K562 (cell line): ENCODE results near the gene TBC1D26. TPM values are rescaled to one million over a fixed set of nuclear protein-coding genes. Genes with fewer than 3 reads are reported as not detected.
"Not testable (repeated sequence)": the region's sequence is repeated elsewhere in the genome, so short reads cannot be mapped to it uniquely, and the experiment has no call there.

Experiments used
- ATAC-seq: fragments of 200-7000 bp; cut with Tn5 transposase; 3 replicates; pipeline ENCODE4 v1.9.1; 2020; ENCODE audit warnings: moderate library complexity
- BruUV-seq: library from RNA; stranded (reverse); fragments of 400-500 nt; replicated peaks from 2 replicates; lab custom pipeline; 2021; lab: Mats Ljungman, UMichigan
- CTCF ChIA-PET: fragments of 300-600 bp; formaldehyde crosslinking; extraction: SDS; loops from one replicate; lab custom pipeline; 2021; ENCODE audit warnings: low intra/inter-chr PET ratio; lab: Yijun Ruan, JAX
- POLR2A ChIA-PET: fragments of 300-600, 350-650 bp; sonication (Branson Sonifier 250); formaldehyde crosslinking; extraction: SDS; loops from one replicate; lab custom pipeline; 2021; ENCODE audit warnings: antibody characterized with exemption, inconsistent platforms; lab: Yijun Ruan, JAX
- DNase-seq, 4 experiments: peaks; one replicate each; pipeline versions ENCODE4 v3.0.0 to v3.0.0-alpha.2; 2011 to 2018; ENCODE audit warnings: low spot score in 3 of 4, mixed read lengths in 3 of 4; ENCODE audit errors: extremely low read depth in 1 of 4
- FAIRE-seq: peaks from 2 replicates; lab custom pipeline; 2011; peaks lifted over from hg19 to GRCh38; lab: Jason Lieb, UNC
- H2AFZ ChIP-seq: 2 replicates; pipeline ENCODE4 v1.6.0; 2011; ENCODE audit warnings: low read depth, low read length, control low read depth, inconsistent platforms
- H3K27ac ChIP-seq: fragments of 200-600 bp; 3 replicates; pipeline ENCODE4 v1.8.0; 2011; ENCODE audit warnings: low read depth, mild to moderate bottlenecking, control low read depth, inconsistent platforms, low read length, moderate library complexity, mixed read lengths; ENCODE audit errors: extremely low read depth
- H3K27me3 ChIP-seq, 2 experiments: fragments of 300-600 bp in 1 of 2; 2 replicates in 1 of 2; 3 replicates in 1 of 2; pipeline versions ENCODE4 v1.6.0 to v1.8.0; 2011; ENCODE audit warnings: inconsistent platforms in 2 of 2, low read length in 2 of 2, mild to moderate bottlenecking in 1 of 2, mixed read lengths in 1 of 2, moderate library complexity in 1 of 2; ENCODE audit not compliant: control insufficient read depth in 2 of 2, insufficient read depth in 2 of 2
- H3K36me3 ChIP-seq: fragments of 300-600 bp; 3 replicates; pipeline ENCODE4 v1.8.0; 2011; ENCODE audit warnings: mild to moderate bottlenecking, low read length, inconsistent platforms; ENCODE audit not compliant: control insufficient read depth, insufficient read depth
- H3K4me1 ChIP-seq, 2 experiments: fragments of 200-600 bp in 1 of 2; replicated peaks in 1 of 2; 2 replicates in 1 of 2; 3 replicates in 1 of 2; pipeline versions ENCODE4 v1.5.1 to v1.8.0; 2011; ENCODE audit warnings: inconsistent platforms in 2 of 2, low read length in 2 of 2, mild to moderate bottlenecking in 1 of 2, mixed read lengths in 1 of 2, moderate library complexity in 1 of 2; ENCODE audit not compliant: control insufficient read depth in 2 of 2, insufficient read depth in 2 of 2
- H3K4me2 ChIP-seq: 2 replicates; pipeline ENCODE4 v1.6.1; 2011; ENCODE audit warnings: low read length, control low read depth, inconsistent platforms, mixed read lengths; ENCODE audit not compliant: insufficient read depth
- H3K4me3 ChIP-seq: fragments of 200-600 bp; sonication (generic), shearing (Covaris generic); 2 replicates; pipeline ENCODE4 v1.5.1; 2016; ENCODE audit warnings: control low read depth, inconsistent platforms
- H3K79me2 ChIP-seq: fragments of 200-600 bp; 3 replicates; pipeline ENCODE4 v1.8.0; 2011; ENCODE audit warnings: low read length, inconsistent platforms; ENCODE audit not compliant: control insufficient read depth, insufficient read depth
- H3K9ac ChIP-seq, 2 experiments: 2 replicates each; pipeline versions ENCODE4 v1.6.0 to v1.6.1; 2011; ENCODE audit warnings: low read depth in 2 of 2, low read length in 2 of 2, control low read depth in 1 of 2, inconsistent platforms in 1 of 2, mild to moderate bottlenecking in 1 of 2, mixed read lengths in 1 of 2; ENCODE audit not compliant: insufficient read depth in 1 of 2
- H3K9me1 ChIP-seq: one replicate; pipeline ENCODE4 v1.6.0; 2011; ENCODE audit warnings: inconsistent platforms, mild to moderate bottlenecking, low read length, moderate library complexity; ENCODE audit not compliant: control insufficient read depth, insufficient read depth
- H3K9me3 ChIP-seq: replicated peaks from 2 replicates; pipeline ENCODE4 v1.5.1; 2011; ENCODE audit warnings: low read depth, low read length, inconsistent platforms; ENCODE audit not compliant: control insufficient read depth, insufficient read depth
- H4K20me1 ChIP-seq: replicated peaks from 2 replicates; pipeline ENCODE4 v1.6.1; 2011; ENCODE audit warnings: low read length, inconsistent platforms, mixed read lengths; ENCODE audit not compliant: control insufficient read depth, insufficient read depth
- WGBS: fragments of 100-300 bp; shearing (Covaris generic); methylation state at CpG from one replicate; pipeline ENCODE4 v1.1.6; 2016; ENCODE audit warnings: low coverage, mixed read lengths; ENCODE audit not compliant: insufficient coverage; ENCODE audit errors: missing lambda C conversion rate; 5-methylcytosine and 5-hydroxymethylcytosine counted together
- in situ Hi-C: fragments of 300-500 bp; cut with MboI; formaldehyde crosslinking; loops from 4 replicates; pipeline ENCODE4 v1.15.0; 2018; ENCODE audit warnings: inconsistent platforms, mixed read lengths
- intact Hi-C: fragments of 100-400 bp; cut with micrococcal nuclease; formaldehyde crosslinking; loops from 2 replicates; pipeline ENCODE4 v1.14.2; 2022
- polyA plus RNA-seq, 8 experiments: library from polyadenylated mRNA; depleted of rRNA in 4 of 8; stranded (reverse) in 5 of 8; unstranded in 3 of 8; fragments of >200 nt; fragmentation: Nextera tagmentation in 2 of 8; fragmentation: Illumina TruSeq in 1 of 8; extraction: Ambion mirVana in 2 of 8; extraction: Trizol in 1 of 8; gene quantifications; 2 replicates each; pipeline versions ENCODE4 v1.2.1 to v1.2.3, GENCODE V29; 2011 to 2014; ENCODE audit warnings: inconsistent platforms in 1 of 8, missing spikeins in 1 of 8
- total RNA-seq, 7 experiments: library from RNA; depleted of rRNA in 6 of 7; stranded (reverse); fragments of >200 nt in 6 of 7; fragmentation: Illumina TruSeq in 2 of 7; extraction: Trizol in 2 of 7; gene quantifications; 2 replicates each; pipeline versions ENCODE4 v1.2.1 to v1.2.3, GENCODE V29; 2011 to 2021; ENCODE audit warnings: low replicate concordance in 1 of 7

The TBC1D26 gene
- total and polyA plus RNA-seq, 9 of the 15 experiments (the other 6 are each of a cell fraction or from before 2014, with no cell fraction given), result 0.08 TPM; not detected in 8

DNA sequence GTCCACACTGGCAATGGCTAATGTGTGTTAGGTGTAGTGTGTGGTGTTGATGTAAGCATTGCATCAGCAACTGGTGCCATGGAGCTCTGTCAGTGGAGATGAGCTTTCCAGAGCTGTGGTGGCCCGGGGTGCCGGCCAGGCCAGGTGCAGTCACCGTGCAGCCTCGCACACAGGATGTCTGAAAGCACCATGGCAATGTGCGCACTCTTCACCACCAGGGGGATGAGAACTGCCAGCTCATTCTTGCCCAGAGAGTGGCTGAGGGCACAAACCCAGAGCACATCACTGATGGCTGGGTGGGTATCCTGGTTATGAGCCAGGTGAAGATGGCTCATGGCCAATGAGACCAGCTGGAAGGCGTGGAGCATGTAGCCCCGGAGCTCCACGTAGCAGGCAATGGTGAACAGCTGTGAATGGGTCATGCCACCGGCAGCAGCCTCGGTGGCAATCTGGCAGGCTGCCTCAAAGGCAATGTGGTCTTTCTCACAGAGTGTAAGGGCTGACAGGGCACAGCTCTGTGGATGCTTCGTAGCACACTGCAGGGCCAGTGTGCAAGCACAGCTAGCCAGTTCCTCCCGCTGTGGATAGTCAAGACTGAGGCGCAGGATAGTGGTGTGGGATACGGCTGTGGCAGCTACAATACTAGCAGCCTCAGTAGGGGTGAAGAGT lies 36.9 kb downstream of the TBC1D26 start:
- H3K9me1 ChIP-seq, H3K4me1 ChIP-seq, intact Hi-C loops, H3K27ac ChIP-seq, H3K9ac ChIP-seq, POLR2A ChIA-PET, H3K4me3 ChIP-seq, CTCF ChIA-PET, H4K20me1 ChIP-seq, BruUV-seq, ATAC-seq, H3K79me2 ChIP-seq, H3K27me3 ChIP-seq, H2AFZ ChIP-seq, H3K36me3 ChIP-seq, H3K4me2 ChIP-seq, H3K9me3 ChIP-seq, DNase-seq, in situ Hi-C loops, FAIRE-seq: not testable (repeated sequence)
- 20% methylated on average over 1 of the region's 14 CpGs for WGBS

- DNase-seq, H3K79me2 ChIP-seq, H3K4me3 ChIP-seq, POLR2A ChIA-PET, H3K4me1 ChIP-seq, H3K9me1 ChIP-seq, CTCF ChIA-PET, H3K4me2 ChIP-seq, BruUV-seq, in situ Hi-C loops, H3K27ac ChIP-seq, H3K9me3 ChIP-seq, H2AFZ ChIP-seq, H3K27me3 ChIP-seq, H3K36me3 ChIP-seq, ATAC-seq, FAIRE-seq, intact Hi-C loops, H3K9ac ChIP-seq, H4K20me1 ChIP-seq: not testable (repeated sequence)
- 8% methylated on average over 4 of the region's 7 CpGs for WGBS
Observed at GRCh38 chr17:15770679-15771078, 38.6 kb downstream of the TBC1D26 start.
